ACC112 (cell line): ENCODE measurements around the gene NKD2.

Source experiments
- H2AFZ ChIP-seq: fragments of 200-600 bp; sonication (generic); one replicate; pipeline ENCODE4 v1.6.0; 2017; ENCODE audit warnings: antibody characterized with exemption, low read length; ENCODE audit not compliant: unreplicated experiment
- H3K27ac ChIP-seq: fragments of 200-600 bp; sonication (generic); 2 replicates; pipeline ENCODE4 v1.5.1; 2014; ENCODE audit warnings: low read depth, mild to moderate bottlenecking, antibody characterized with exemption, low read length, moderate library complexity
- H3K27me3 ChIP-seq: fragments of 200-600 bp; sonication (generic); 2 replicates; pipeline ENCODE4 v1.6.1; 2014; ENCODE audit warnings: mild to moderate bottlenecking, antibody characterized with exemption, low read length, moderate library complexity, mixed read lengths; ENCODE audit not compliant: insufficient read depth
- H3K36me3 ChIP-seq: fragments of 200-600 bp; sonication (generic); 2 replicates; pipeline ENCODE4 v1.6.1; 2016; ENCODE audit warnings: mild to moderate bottlenecking, antibody characterized with exemption, low read length, moderate library complexity, mixed read lengths; ENCODE audit not compliant: insufficient read depth
- H3K4me1 ChIP-seq: fragments of 200-600 bp; sonication (generic); one replicate; pipeline ENCODE4 v1.6.1; 2016; ENCODE audit warnings: low read length, mixed read lengths; ENCODE audit not compliant: insufficient read depth, unreplicated experiment, control insufficient read depth
- H3K4me3 ChIP-seq: fragments of 200-600 bp; sonication (generic); 2 replicates; pipeline ENCODE4 v1.5.1; 2014; ENCODE audit warnings: mild to moderate bottlenecking, low read depth, low read length
- H3K79me2 ChIP-seq: fragments of 200-600 bp; sonication (generic); one replicate; pipeline ENCODE4 v1.6.0; 2016; ENCODE audit warnings: low read length; ENCODE audit not compliant: control insufficient read depth, unreplicated experiment, insufficient read depth

NKD2 gene, protein sequence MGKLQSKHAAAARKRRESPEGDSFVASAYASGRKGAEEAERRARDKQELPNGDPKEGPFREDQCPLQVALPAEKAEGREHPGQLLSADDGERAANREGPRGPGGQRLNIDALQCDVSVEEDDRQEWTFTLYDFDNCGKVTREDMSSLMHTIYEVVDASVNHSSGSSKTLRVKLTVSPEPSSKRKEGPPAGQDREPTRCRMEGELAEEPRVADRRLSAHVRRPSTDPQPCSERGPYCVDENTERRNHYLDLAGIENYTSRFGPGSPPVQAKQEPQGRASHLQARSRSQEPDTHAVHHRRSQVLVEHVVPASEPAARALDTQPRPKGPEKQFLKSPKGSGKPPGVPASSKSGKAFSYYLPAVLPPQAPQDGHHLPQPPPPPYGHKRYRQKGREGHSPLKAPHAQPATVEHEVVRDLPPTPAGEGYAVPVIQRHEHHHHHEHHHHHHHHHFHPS

DNA sequence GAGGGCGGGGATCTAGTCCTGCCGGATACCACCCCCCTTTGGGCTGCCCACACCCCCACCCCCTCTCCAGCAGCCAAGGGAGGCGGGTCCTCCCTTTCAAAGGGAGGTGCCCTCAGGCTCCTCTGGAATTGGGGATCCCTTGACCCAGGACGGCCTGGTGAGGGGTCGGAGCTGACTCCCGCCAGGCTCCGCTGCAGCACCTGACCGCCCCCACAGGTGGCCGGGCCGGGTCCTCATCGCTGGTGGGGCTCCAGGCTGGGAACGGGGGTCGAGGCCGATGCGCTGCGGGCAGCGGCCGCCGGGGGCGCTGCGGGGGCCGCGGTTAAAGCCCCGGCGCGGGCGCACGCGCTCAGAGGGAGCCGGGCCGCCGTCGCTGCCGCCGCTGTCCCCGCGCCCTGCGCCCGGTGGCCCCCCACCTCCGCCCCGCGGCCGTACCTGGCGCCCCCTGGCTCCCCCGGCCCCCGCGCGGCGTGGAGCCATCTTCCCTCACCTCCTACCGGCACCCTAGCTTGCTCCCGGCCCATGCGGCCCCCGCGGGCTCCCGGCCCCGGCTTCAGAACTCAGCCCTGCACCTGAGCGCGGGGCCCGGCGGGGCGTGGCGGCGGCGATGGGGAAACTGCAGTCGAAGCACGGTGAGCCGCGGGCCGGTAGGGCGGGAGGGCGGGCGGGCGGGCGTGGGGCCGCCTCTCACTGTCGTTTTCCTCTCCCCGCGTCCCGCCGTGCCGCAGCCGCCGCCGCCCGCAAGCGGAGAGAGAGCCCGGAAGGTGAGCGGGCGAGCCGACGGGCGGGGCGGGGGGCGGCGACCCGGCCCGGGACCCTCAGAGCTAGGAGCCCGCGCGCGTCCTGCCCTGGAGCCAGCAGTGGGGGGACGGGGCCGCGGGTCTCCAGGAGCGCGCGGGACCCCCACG lies at the start of gene NKD2:
TSS of gene NKD2 (plus strand) at position 352 of the 908 bp plus-strand sequence. CDS start at position 608, 256 bp downstream.
- Histone ChIP-seq H3K4me3 (peak within 1 kb of the TSS; percentile 45; the same call in 1 of the 2 replicates), H2AFZ (peak within 1 kb of the TSS; percentile 24), H3K79me2 (no peaks in the 10 kb centered on the region), H3K36me3 (no peaks in the 10 kb centered on the region), H3K27ac (no peak within 1 kb of the TSS), H3K4me1 (no peaks in the 10 kb centered on the region), H3K27me3 (peaks cover 73% of the 10 kb centered on the region)

- H3K4me1 ChIP-seq: peaks cover 39% of the 10 kb centered on the region
- no peak overlapping the region for H3K4me3 ChIP-seq
- peak overlapping the region; percentile 31; the same call in 1 of the 2 replicates for H3K27ac ChIP-seq
Measured at GRCh38 chr5:959581-960531, 48.7 kb upstream of the NKD2 start.

GRCh38 chr5:960551-960950 lies 48.1 kb upstream of the NKD2 start:
- Histone ChIP-seq H3K4me1 (peaks cover 39% of the 10 kb centered on the region), H3K27ac (no peak overlapping the region), H3K36me3 (no peaks in the 10 kb centered on the region), H2AFZ (no peak overlapping the region), H3K4me3 (no peak overlapping the region), H3K27me3 (peaks cover 30% of the 10 kb centered on the region), H3K79me2 (no peaks in the 10 kb centered on the region)

More at GRCh38 chr5:959581-960531, 48.7 kb upstream of the NKD2 start:
- no peaks in the 10 kb centered on the region for H3K36me3 ChIP-seq
- no peaks in the 10 kb centered on the region for H3K79me2 ChIP-seq
- peaks cover 29% of the 10 kb centered on the region for H3K27me3 ChIP-seq
- no peak overlapping the region for H2AFZ ChIP-seq

DNA sequence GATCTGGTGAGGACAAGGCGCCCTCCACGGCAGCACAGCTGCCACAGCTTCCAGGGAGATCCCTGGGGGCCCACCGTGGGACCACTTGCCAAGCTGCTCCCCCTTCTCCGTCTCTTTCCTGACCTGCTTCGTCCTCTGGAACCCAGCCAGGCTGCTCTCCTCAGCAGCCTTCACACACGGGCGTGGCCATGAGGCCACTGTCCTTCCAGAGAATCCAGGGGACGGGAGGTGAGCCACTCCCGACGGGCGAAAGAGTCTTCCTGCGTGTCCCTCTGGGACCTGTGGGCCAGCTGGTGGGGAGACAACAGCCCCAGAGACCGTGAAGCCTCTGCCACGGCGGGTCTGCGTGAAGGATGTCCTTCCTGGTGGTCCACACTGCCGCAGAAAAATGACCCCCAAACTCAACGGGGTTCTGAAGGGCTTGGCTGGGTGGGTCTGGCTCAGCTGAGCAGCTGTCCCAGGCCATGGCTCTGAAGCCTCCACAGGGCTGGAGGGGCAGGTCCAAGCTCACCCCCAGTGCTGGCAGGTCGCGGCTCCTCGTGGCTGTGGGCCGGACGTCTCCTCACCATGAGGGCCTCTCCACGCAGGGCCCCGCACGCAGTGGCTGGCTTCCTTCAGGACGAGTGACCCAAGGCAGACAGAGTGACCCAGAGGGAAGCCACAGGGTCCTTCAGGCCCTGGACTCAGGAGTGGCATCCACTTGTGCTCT lies 47.4 kb upstream of the NKD2 start:
- Histone ChIP-seq H3K4me3 (no peak overlapping the region), H3K4me1 (peaks cover 38% of the 10 kb centered on the region), H3K27me3 (peaks cover 32% of the 10 kb centered on the region), H3K79me2 (no peaks in the 10 kb centered on the region), H3K36me3 (no peaks in the 10 kb centered on the region), H3K27ac (no peak overlapping the region), H2AFZ (no peak overlapping the region)

DNA sequence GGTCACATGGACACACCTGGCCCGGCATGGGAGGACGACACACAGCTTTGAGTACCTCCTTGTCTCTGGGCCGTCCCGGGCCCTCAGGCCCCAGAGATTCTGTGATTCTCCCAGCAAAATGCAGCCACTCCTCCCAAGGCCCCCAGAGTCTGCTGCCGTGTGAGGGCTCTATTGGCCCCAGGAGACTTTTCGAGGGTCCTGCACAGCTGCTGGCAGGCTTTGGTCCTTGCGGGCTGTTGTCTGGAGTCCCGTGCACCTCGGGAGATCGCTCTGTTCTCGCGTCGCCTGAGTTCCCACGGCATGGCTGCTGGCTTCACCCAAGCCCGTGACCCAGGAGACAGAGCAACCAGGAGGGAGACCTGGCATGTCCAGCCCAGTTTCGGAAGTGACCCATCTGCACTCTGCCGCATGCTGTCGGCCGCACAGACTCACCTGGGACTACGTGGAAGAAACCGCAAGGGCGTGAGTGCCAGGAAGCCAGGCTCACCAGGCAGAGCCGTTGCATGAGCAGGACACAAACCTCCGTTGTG lies 46.8 kb upstream of the NKD2 start:
- Histone ChIP-seq H3K27me3 (peaks cover 38% of the 10 kb centered on the region), H3K4me1 (peaks cover 32% of the 10 kb centered on the region), H3K4me3 (no peak overlapping the region)

GRCh38 chr5:962386-962785 lies 46.2 kb upstream of the NKD2 start:
- Histone ChIP-seq H3K27me3 (peaks cover 44% of the 10 kb centered on the region), H3K4me3 (no peak overlapping the region), H3K79me2 (no peaks in the 10 kb centered on the region), H2AFZ (no peak overlapping the region), H3K36me3 (no peaks in the 10 kb centered on the region), H3K4me1 (peaks cover 26% of the 10 kb centered on the region), H3K27ac (no peak overlapping the region)

More for the DNA sequence above, 46.8 kb upstream of the NKD2 start:
- H3K27ac ChIP-seq: no peak overlapping the region
- no peaks in the 10 kb centered on the region for H3K79me2 ChIP-seq
- no peaks in the 10 kb centered on the region for H3K36me3 ChIP-seq
- no peak overlapping the region for H2AFZ ChIP-seq

DNA sequence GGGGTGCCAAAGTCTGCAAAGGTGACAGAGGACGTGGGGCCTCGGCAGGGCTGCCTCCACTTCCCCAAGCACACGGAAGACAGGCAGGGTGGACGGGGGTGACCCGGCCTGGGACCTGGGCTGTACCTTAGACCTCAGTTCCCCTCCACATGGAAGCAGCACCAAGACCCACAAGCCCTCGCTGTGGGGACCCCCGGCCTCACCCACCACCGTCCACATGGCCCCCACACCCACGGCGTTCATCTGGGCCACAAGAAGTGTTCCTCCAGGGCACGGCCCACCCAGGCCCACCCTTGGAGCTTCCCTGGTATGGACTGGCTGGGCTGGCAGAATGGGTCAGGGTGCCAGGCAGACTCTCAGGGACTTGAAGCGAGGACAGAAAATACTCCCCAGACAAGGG lies 45.8 kb upstream of the NKD2 start:
- no peak overlapping the region for H3K4me3 ChIP-seq
- no peak overlapping the region for H3K27ac ChIP-seq
- no peaks in the 10 kb centered on the region for H3K79me2 ChIP-seq
- H3K4me1 ChIP-seq: peaks cover 22% of the 10 kb centered on the region
- H3K27me3 ChIP-seq: peaks cover 48% of the 10 kb centered on the region
- H3K36me3 ChIP-seq: no peaks in the 10 kb centered on the region
- H2AFZ ChIP-seq: no peak overlapping the region

DNA sequence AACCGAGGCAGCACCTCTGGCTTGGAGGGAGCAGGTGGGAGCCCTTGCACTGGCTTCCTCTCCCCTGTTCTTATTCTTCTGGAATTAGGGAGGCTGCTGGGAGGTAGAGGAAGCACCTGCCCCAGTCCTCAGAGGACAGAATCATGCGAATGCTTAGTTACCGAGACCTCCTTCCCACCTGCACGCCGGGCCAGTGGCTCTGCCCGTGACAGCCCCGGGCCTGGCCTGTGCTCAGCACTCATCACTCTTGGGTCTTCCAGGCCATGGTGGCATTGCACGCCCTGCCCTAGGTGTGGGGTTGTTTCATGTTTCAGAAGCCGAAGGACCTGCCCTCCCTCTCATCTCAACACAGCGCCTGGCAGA lies 45.3 kb upstream of the NKD2 start:
- no peak overlapping the region for H3K27ac ChIP-seq
- no peaks in the 10 kb centered on the region for H3K36me3 ChIP-seq
- peaks cover 17% of the 10 kb centered on the region for H3K4me1 ChIP-seq
- peaks cover 53% of the 10 kb centered on the region for H3K27me3 ChIP-seq
- no peaks in the 10 kb centered on the region for H3K79me2 ChIP-seq
- H2AFZ ChIP-seq: no peak overlapping the region
- H3K4me3 ChIP-seq: no peak overlapping the region

GRCh38 chr5:963673-964531 lies 44.7 kb upstream of the NKD2 start:
- H3K4me1 ChIP-seq: peaks cover 11% of the 10 kb centered on the region

More at GRCh38 chr5:963673-964531, 44.7 kb upstream of the NKD2 start:
- Histone ChIP-seq H2AFZ (no peak overlapping the region), H3K27me3 (peaks cover 59% of the 10 kb centered on the region), H3K4me3 (peak overlapping the region; percentile 3; the same call in 1 of the 2 replicates), H3K36me3 (no peaks in the 10 kb centered on the region), H3K79me2 (no peaks in the 10 kb centered on the region), H3K27ac (no peak overlapping the region)
